ENCODE data around the gene FCRLB. TPM values are rescaled to one million over a fixed set of nuclear protein-coding genes. Genes with fewer than 3 reads are reported as not detected.
A peak's percentile ranks its signal among the peaks of the same experiment; 100 is the strongest.

The FCRLB gene
- total and polyA plus RNA-seq, 9 of the 15 experiments (the other 6 are each of a cell fraction or from before 2014, with no cell fraction given): 0.20 to 4.6 (median 1.3) TPM

DNA sequence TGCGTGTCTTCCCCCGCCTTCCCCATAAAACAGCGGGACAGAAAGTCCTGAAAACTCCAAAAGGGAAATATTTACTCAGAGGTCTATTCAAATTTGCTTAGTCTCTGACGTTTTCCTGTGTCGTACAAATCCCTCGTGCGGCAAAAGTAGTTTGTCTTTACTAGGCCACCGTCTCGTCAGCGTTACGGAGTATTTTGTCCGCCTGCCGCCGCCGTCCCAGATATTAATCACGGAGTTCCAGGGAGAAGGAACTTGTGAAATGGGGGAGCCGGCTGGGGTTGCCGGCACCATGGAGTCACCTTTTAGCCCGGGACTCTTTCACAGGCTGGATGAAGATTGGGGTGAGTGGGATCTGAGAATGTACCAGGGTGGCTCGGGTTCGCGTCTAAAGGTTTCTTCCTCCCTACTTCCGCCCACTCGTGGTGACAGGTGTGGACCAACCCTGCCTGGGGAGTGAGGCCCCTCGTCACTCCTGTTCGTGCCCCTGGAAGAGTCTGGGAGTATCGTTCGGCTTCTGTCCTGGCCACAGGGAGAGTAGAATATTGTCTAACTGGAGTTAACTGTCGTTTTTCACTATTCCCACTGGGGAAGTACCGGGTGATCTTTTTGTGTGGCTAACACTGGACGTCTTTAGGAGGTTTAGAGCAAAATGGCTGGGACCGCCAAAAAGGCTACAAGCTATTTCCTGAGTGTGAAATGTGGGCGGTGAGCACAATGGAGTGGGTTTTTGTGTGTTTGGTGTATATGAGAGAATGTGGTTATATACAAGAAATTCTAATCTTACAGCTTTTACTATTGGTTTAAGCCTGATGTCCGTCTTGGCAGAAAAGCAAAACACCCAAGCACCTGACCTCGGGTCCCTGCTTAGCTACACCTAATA, 45.0 kb downstream of the FCRLB start, which contains the start of gene ATF6 (continued):
- TF ChIP-seq, protein P1, sequence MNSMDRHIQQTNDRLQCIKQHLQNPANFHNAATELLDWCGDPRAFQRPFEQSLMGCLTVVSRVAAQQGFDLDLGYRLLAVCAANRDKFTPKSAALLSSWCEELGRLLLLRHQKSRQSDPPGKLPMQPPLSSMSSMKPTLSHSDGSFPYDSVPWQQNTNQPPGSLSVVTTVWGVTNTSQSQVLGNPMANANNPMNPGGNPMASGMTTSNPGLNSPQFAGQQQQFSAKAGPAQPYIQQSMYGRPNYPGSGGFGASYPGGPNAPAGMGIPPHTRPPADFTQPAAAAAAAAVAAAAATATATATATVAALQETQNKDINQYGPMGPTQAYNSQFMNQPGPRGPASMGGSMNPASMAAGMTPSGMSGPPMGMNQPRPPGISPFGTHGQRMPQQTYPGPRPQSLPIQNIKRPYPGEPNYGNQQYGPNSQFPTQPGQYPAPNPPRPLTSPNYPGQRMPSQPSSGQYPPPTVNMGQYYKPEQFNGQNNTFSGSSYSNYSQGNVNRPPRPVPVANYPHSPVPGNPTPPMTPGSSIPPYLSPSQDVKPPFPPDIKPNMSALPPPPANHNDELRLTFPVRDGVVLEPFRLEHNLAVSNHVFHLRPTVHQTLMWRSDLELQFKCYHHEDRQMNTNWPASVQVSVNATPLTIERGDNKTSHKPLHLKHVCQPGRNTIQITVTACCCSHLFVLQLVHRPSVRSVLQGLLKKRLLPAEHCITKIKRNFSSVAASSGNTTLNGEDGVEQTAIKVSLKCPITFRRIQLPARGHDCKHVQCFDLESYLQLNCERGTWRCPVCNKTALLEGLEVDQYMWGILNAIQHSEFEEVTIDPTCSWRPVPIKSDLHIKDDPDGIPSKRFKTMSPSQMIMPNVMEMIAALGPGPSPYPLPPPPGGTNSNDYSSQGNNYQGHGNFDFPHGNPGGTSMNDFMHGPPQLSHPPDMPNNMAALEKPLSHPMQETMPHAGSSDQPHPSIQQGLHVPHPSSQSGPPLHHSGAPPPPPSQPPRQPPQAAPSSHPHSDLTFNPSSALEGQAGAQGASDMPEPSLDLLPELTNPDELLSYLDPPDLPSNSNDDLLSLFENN (IDR thresholded peaks at IDR 0.05; ENCODE audit: low read depth in 2 of 2, low read length in 2 of 2): no peak
- TF ChIP-seq HNRNPL (IDR thresholded peaks at IDR 0.05; ENCODE audit: low read depth, low read length) (no peak), SAP30 (IDR thresholded peaks at IDR 0.05; ENCODE audit: borderline replicate concordance, insufficient read depth, low read depth, low read length, poor library complexity, severe bottlenecking) (peak; percentile 86), CHD4 (IDR thresholded peaks at IDR 0.05; ENCODE audit: insufficient read depth, insufficient replicate concordance, low read depth, low read length, poor library complexity, severe bottlenecking) (no peak), ZFP30 (CRISPR knock-in tag; IDR thresholded peaks at IDR 0.05; ENCODE audit: borderline replicate concordance) (no peak), ETV6 (IDR thresholded peaks at IDR 0.05; ENCODE audit: borderline replicate concordance in 1 of 2, low read depth in 2 of 2, low read length in 1 of 2) (peak in 1 of 2 experiments; percentile 24; a peak in 2 of 4 replicates), ETV6 (CRISPR knock-in tag; IDR thresholded peaks at IDR 0.05; ENCODE audit: borderline replicate concordance) (no peak), HMGN3 (IDR thresholded peaks at IDR 0.05; ENCODE audit: borderline replicate concordance, extremely low read depth, insufficient read length, low read depth, low read length) (no peak), MYC (IDR thresholded peaks at IDR 0.05; ENCODE audit: low read depth, low read length) (peak; percentile 91), MYC (CRISPR knock-in tag; IDR thresholded peaks at IDR 0.05; ENCODE audit: borderline replicate concordance, low read depth) (no peak), CREBBP (IDR thresholded peaks at IDR 0.05; ENCODE audit: low read depth, low read length) (no peak), MCM3 (IDR thresholded peaks at IDR 0.05) (no peak), POLR2AphosphoS5 (IDR thresholded peaks at IDR 0.05; ENCODE audit: control insufficient read depth, insufficient read depth, low read depth, low read length) (peak; percentile 76), GABPB2 (CRISPR knock-in tag; conservative IDR thresholded peaks at IDR 0.05) (no peak), ZNF24 (IDR thresholded peaks at IDR 0.05) (no peak; the same call in 1 of the 2 replicates)
- TF ChIP-seq, protein P2, sequence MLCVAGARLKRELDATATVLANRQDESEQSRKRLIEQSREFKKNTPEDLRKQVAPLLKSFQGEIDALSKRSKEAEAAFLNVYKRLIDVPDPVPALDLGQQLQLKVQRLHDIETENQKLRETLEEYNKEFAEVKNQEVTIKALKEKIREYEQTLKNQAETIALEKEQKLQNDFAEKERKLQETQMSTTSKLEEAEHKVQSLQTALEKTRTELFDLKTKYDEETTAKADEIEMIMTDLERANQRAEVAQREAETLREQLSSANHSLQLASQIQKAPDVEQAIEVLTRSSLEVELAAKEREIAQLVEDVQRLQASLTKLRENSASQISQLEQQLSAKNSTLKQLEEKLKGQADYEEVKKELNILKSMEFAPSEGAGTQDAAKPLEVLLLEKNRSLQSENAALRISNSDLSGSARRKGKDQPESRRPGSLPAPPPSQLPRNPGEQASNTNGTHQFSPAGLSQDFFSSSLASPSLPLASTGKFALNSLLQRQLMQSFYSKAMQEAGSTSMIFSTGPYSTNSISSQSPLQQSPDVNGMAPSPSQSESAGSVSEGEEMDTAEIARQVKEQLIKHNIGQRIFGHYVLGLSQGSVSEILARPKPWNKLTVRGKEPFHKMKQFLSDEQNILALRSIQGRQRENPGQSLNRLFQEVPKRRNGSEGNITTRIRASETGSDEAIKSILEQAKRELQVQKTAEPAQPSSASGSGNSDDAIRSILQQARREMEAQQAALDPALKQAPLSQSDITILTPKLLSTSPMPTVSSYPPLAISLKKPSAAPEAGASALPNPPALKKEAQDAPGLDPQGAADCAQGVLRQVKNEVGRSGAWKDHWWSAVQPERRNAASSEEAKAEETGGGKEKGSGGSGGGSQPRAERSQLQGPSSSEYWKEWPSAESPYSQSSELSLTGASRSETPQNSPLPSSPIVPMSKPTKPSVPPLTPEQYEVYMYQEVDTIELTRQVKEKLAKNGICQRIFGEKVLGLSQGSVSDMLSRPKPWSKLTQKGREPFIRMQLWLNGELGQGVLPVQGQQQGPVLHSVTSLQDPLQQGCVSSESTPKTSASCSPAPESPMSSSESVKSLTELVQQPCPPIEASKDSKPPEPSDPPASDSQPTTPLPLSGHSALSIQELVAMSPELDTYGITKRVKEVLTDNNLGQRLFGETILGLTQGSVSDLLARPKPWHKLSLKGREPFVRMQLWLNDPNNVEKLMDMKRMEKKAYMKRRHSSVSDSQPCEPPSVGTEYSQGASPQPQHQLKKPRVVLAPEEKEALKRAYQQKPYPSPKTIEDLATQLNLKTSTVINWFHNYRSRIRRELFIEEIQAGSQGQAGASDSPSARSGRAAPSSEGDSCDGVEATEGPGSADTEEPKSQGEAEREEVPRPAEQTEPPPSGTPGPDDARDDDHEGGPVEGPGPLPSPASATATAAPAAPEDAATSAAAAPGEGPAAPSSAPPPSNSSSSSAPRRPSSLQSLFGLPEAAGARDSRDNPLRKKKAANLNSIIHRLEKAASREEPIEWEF (CRISPR knock-in tag; IDR thresholded peaks at IDR 0.05): no peak
- TF ChIP-seq, protein P3, sequence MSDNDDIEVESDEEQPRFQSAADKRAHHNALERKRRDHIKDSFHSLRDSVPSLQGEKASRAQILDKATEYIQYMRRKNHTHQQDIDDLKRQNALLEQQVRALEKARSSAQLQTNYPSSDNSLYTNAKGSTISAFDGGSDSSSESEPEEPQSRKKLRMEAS (CRISPR knock-in tag; IDR thresholded peaks at IDR 0.05): peak; percentile 76

Measured in K562 (cell line).